Left cardiac atrium (tissue), 4 donors: ENCODE data around the gene EGFLAM. TPM values are rescaled to one million over a fixed set of nuclear protein-coding genes. Genes with fewer than 3 reads are reported as not detected.

Experiments
- ATAC-seq, 2 donors: fragments of 200-7000 bp; cut with Tn5 transposase; one replicate each; pipeline ENCODE4 v1.9.1; 2020; ENCODE audit warnings: mild to moderate bottlenecking in 2 of 2, moderate library complexity in 2 of 2
- DNase-seq: peaks from one replicate; pipeline ENCODE4 v3.0.0-alpha.2; 2020
- intact Hi-C, 2 donors: fragments of 100-400 bp; cut with DNase I; formaldehyde crosslinking; loops; one replicate each; pipeline versions ENCODE4 v1.14.1 to v1.15.1; 2022 to 2023
- total RNA-seq, 2 donors: library from RNA; stranded (reverse); fragmentation: NEBNext Ultra II Directional; extraction: Animal tissue kit (Norgen Biotek cat#: 25700); gene quantifications; one replicate each; pipeline ENCODE4 v1.2.1, GENCODE V29; 2021
- donor health status: DM: no; HTN: yes; CAD: no.
- donor health status: DM: no; HTN: yes; CAD: no; lungs with severe emphysema.
- donor health status: DM: yes; HTN: yes; CAD: no.
- donor health status: Dilated cardiomyopathy.

Gene EGFLAM
- total RNA-seq, 2 donors from 2014 or later = 9.9 to 10.5 TPM

DNA sequence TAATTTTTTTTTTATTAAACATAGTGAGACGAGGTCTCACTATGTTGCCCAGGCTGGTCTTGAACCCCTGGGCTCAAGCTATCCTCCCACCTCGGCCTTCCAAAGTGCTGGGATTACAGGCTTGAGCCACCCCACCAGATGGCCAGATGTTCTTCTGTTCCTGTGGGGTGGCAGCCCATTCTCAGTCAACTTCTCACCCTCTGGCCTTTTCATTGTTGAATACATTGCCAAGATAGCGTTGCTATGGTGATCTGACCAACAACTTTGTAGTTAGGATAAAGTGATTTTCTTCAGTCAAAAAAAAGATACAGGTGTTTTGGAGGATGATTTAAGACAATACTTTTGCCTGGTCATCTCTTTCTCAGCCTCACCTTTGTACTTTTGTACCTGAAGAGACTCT is 109.1 kb downstream of the EGFLAM start:
- no peak for ATAC-seq
- no peak for DNase-seq
- intact Hi-C loops = no loop called here

DNA sequence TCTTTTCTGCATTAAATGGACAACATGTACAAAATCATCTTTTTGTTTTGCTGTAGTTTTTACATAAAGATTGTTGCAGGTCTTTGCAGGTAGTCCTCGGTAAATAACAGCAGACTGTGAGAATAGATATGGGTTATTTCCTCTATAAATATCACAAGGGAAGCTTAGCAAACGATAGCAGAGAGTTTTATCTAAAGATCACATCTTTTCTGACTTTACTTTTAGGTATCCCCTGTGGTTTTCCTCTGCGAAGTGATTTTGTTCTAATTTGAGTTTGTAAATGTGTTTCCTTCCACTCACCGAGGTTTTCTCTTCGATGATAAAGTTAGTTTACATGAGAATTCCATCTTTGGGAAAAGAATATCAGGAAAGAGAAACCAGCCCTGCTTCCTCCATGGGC is 109.6 kb downstream of the EGFLAM start:
- intact Hi-C loops = no loop called here
- no peak for ATAC-seq

DNA sequence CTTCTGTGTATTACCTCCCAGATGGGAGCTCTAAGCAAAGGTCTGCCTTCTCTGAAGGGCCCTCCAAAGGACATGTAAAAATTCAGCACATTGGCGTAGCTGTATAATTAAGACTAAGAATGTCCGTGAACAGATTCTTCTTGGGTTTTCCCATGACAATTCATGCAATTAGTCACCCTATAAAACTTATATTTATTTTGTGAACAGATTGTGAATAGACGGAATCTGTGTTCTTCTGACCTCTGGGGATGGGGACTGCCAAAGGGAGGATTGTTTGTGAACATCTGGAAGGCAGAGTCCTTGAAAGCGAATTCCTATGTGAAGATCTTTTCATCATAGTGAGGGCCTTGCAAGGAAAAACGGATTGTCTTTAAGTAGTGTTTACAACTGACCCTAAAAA is 111.3 kb downstream of the EGFLAM start:
- ATAC-seq = peak in 1 of 2 donors; percentile 19
- intact Hi-C loops = no loop called here
- DNase-seq = no peak

More for the DNA sequence above, 109.6 kb downstream of the EGFLAM start:
- DNase-seq = no peak

DNA sequence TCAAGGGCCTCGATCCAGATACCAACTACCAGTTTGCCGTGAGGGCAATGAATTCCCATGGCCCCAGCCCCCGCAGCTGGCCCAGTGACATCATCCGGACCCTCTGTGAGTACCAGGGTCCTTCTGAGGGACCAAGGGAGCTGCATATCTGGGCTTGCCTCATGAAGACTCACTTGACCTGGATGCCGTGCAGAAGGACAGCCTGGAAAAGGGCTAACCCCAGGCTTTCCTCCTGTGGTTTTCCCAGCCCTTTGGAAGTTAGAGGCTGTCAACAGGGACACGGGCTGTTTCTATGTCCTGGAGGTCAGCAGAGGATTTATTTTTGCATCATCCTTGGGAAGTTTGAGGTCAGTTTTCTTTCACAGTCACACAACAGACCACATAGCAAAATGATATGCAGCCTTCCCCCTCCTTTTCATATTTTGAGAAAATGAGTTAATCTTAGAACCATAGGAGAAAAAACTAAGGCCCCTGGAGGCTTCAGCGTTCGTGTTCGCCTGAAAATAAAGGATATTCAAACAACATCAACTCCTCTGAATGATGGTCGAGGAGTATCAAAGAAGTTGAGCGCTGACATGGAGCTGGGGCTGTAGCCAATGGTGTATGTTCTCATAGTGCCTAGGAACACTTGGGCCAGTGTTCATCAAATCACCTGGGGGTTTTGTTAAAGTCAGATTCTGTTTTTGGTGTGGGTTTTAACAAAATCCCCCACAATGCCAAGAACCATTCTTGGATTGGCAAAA is 112.2 kb downstream of the EGFLAM start:
- intact Hi-C loops = no loop called here
- DNase-seq = no peak
- peak; percentile 30 to 64 for ATAC-seq

DNA sequence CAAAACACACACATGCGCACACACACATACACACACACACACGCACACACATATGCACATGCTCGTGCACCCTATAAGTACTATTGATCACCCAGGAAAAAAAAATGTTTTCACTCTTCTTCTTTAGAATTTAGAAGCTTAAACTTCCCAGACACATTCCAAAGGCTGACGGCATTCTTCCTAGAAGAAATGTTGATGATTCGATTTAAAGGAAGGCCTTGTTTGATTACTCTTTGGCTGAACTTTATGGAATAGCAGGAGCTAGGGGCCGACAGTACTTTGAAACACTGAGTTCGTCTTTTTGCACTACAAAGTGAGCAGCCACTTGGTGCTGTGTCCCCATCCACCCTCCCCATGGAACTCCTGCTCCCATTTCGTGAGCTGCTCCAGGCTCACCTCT is 113.2 kb downstream of the EGFLAM start:
- DNase-seq = no peak
- intact Hi-C loops = no loop called here
- ATAC-seq = no peak

DNA sequence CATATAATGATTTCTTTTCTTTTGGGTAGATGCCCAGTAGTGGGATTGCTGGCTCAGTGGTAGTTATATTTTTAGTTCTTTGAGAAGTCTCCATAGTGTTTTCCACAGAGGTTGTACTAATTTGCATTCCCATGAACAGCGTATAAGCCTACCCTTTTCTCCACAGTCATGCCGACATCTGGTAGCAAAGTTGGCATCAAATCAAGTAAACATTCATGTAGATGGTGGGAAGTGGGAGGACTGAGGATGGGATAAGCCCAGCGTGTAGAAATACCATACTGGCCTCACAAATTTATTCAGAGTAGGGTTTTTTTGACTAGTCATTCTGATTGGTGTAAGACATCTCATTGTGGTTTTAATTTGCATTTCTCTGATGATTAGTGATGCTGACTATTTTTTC is 115.4 kb downstream of the EGFLAM start:
- no peak for DNase-seq
- no peak for ATAC-seq
- intact Hi-C loops = no loop called here

DNA sequence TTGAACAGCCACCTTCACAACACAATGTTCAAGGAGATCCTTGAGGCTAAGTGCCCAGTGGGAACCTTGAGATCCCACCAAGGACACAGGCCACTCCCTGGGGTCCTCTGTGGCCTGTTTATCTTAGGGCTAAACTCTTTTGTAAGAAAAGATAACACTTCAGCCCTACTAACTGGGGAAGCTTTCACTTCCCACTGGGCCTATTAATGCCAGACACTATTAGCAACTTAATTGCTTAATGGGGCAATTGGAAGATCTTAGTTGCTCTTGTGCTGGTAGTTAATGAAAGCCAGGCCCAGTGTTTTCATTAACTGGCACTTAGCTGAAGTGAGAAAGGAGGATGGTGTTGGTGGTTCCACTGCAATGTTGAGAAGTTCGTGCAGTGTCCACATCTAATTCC is 117.1 kb downstream of the EGFLAM start:
- ATAC-seq = no peak
- intact Hi-C loops = no loop called here
- no peak for DNase-seq

DNA sequence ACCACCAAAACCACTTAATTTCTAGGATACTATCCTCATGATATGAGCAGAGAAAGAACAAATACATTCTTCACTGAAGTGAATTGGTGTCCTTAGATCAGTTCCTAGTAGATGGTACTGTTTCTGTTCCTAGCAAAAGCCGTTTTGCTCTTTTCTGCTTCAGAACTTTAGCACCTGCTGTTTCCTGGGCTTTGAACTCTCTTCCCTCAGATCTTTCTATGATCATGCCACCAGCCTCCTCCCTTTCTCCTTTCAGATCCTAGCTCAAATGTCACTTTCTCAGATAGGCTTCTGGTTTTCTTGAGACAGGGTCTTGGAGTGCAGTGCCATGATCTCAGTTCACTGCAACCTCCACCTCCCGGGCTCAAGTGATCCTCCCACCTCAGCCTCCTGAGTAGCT is 118.0 kb downstream of the EGFLAM start:
- DNase-seq (no peak), ATAC-seq (no peak)
- intact Hi-C loops = no loop called here

DNA sequence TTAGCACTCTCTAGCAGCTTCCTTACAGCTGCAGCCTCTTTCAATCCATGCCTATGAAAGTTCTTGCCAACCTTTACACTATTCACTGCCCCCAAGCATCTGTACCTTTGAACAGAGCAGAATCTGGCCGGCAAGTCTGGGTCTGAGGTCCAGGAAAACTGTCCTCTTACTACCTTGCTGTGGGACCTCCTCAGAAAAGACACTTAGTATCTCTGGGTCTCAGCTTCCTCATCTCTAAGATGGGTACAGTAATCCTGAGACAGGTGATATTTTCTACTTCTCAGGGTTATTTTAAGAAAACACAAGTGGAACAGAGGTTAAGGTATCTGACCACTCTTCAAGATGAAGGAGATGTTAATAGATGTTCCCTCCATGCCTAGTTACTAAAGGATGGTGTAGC is 120.2 kb downstream of the EGFLAM start:
- intact Hi-C loops = no loop called here
- no peak for ATAC-seq
- DNase-seq = no peak

DNA sequence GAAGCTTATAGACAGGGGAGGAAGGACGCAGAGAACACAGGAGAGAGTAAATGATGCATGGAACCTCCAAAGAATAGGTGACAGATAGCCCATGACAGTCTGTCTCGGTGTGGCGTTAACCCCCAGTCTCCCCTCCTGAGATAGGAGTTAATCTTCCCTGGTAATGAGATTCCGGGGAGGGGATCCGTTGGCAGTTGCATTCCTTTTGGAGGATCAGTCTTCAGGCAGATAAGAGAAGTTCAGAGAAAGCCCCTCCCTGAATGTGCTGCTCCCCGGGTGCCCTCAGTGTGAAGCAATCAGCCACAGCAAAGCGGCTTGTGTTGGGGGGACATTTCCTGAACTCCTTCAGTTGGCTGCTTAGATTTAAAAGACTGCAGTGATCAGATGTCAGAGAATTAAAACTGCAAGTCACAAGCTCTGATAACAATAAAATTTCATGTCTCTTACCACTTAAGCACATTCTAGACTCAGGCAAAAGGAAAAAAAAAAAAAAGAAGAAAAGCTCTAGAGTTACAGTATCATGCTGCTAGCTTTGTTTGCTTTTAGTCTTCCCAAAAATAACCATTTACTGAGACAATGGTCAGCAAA is 121.1 kb downstream of the EGFLAM start:
- ATAC-seq (no peak), DNase-seq (no peak)
- intact Hi-C loops = no loop called here

DNA sequence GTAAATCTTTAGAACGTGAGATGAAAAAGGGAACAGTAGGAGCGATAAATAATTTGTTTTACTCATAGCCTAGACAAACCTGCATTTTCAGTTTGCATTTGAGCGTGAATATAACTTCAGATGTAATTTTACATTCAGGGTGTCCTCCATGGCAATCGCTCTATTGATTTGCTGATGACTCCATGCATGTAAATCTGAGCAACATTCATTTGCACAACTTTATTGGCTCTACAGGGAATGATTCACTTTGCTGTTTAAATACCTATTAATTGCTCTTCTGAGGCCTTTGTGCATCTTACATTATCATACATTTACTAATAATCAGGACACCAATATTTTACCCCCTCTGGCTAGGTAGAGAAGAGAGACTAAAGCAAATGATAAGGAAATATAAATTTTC is 122.2 kb downstream of the EGFLAM start:
- DNase-seq (no peak), ATAC-seq (no peak)
- intact Hi-C loops = no loop called here

DNA sequence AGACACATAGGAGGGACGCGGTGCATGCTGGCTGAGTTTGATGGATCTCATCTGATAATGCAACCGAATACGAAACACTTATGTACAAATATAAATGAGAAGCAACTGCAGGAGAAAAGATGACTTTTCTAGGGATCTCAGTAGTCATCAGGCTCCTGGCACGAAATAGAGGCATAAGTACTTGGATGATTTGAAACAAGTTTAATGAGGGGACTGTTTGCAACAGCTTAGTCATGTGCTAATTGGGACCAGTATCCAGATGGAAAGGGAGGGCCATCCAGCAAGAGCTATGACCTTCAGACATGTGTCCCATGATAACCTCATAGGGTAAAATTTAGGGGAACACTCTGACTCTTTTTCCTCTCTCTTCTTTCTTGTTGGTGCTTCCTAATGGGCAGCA is 123.0 kb downstream of the EGFLAM start:
- intact Hi-C loops = no loop called here
- ATAC-seq (no peak), DNase-seq (no peak)

DNA sequence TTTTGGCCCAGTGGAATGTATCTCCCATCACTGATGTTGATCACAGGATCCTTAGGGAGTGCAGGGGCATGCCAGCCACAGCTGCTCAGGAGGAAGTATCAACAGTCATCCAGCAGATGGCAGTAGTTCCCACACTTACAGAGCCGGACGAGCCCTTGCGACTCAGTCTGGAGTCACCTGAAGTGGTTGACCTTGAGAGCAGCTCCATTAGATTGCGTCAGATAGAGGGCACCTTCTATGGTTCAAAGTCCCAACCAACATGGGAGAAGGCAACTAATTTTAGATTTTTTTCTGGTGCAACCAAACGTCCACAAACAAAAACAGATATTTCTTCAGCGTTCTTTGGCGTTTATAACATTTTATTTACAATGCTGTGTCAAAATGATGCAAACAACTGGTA is 124.5 kb downstream of the EGFLAM start:
- DNase-seq = peak; percentile 61
- intact Hi-C loops = no loop called here
- ATAC-seq = peak; percentile 72 to 93

DNA sequence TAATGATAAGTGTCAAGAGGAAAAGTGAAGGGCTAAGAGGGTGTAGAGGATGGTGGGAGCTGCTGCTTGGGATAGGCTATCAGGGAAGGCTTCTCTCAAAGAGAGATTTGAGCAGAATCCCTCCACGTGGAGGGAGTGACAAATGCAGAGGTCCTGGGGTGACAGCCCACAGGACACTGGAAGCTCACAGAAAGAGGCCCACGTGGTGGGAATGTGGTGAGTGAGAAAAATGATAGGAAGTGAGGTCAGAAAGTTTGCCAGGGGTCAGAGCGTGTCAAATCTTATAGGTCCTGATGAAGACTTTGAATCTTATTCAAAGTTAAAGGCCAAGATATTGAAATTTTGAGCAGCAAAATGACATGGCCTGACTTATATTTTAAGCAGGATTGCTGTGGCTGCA is 125.3 kb downstream of the EGFLAM start:
- DNase-seq (no peak), ATAC-seq (no peak)
- intact Hi-C loops = no loop called here

DNA sequence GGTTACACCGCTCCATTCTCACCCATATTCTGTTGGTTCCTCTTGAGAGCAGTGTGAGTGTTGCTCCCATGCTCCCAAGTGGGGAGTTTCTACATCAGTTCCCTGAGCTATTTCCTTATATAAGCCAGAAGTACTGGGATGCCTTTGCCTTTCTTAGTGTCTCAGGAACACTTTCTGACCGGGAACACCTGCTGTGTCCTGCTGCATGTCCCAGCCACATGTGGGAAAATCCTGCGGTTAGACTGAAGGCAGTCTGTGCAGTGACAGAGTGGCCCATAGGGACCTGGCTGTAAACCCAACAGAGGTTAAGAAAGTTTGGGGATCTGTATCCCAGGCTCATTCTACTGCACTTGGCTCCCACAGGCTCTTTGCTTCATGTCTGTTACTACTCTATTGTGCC is 126.0 kb downstream of the EGFLAM start:
- peak in 1 of 2 donors; percentile 41 for ATAC-seq
- intact Hi-C loops = no loop called here
- DNase-seq = no peak

DNA sequence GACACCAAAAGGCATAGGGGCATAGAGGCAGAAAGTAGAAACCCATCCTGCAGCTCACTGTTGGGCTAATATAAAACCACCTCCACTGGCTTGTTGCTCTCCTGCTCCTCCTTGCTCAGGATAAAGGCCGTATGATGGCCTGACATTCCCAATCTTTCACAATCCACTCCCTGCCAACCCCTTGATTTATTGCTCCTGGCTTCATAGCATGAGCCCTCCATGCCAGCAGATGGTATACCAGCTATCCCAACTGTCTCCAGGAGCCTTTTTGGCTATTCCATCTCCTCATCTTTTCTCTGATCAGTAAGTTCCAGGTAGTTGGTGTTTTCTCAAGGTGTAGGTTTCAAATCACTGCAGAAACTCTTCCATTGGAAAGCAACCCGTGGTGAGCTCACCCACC is 128.8 kb downstream of the EGFLAM start:
- DNase-seq (no peak), ATAC-seq (no peak)
- intact Hi-C loops = no loop called here

DNA sequence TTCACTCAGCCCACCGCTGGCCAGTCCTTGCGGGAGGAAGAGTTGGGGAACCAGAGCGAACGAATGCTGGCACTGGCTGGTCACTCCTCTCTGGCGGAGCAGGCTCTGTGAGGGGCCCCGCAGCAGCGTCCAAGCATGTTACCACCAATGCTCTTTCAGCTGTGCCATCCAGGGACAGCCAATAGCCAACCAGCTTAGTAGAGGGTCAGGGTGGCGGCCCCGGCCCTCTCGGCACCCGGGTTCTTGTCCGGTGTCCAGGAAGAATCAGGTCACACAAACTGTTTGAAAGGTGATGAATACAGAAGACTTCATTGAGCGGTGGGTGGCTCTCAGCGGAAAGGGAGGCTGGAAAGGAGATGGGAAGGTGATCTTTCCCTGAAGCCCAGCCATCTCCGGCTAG is 135.3 kb downstream of the EGFLAM start:
- ATAC-seq (no peak), DNase-seq (no peak)
- intact Hi-C loops = no loop called here

DNA sequence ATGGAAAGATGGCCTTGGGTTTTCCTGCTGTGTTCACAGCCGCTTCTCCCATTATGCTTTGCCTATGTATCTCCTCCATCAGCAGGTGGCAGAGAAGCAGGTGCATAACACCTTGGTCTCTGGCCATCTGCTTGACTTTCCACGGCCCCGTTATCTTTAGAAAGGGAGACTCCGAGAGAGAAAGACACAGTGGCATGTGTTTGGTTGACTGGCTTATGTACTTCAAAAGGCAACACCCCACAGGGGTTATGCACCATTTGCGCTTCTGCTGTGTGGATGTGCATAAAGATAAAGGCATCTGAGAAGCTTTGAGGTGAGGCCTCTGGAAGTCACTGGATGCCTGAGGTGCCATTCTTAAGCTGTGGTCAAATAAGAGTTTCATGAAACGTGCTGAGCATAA is 138.4 kb downstream of the EGFLAM start:
- ATAC-seq = no peak
- no peak for DNase-seq
- intact Hi-C loops = no loop called here

DNA sequence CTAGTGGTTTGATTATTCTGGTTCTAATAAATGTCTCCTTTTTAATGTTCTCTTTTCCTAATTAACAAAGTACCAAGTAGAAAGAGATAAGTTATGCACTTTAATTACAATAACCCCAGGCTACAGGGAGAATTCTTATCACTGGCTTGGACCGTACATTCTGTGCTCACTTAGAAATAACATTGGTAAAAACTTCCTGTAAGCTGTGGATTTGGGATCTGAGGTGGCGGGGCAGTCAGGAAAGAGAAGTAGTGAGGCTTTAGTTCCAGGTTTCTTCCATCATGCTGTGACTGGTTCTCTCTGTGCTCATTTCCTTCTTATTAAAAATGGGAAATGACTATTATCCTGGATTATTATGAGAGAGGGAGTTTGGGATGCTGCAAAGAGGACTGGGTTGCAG is 142.0 kb downstream of the EGFLAM start:
- intact Hi-C loops = no loop called here
- ATAC-seq = peak in 1 of 2 donors; percentile 38
- DNase-seq = peak; percentile 32

DNA sequence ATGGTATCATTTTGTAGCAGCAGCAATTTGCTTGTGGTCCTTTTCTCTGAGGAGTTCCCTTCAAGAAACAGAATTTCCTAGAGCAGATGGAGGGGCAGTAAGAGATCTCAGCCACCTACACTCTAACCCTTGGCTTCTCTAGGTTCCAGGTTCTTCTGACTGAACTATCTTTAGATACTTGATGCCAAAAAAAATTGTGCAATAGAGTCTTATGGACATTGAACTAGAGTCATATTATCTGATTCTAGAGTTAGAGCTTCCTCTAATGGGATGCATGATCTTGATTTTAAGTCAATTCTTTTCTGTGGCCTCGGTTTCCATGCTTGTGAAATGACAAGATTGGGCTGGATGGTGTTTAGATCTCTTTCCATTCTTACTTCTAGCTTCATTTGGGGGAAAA is 142.8 kb downstream of the EGFLAM start:
- intact Hi-C loops = no loop called here
- ATAC-seq = no peak
- no peak for DNase-seq

DNA sequence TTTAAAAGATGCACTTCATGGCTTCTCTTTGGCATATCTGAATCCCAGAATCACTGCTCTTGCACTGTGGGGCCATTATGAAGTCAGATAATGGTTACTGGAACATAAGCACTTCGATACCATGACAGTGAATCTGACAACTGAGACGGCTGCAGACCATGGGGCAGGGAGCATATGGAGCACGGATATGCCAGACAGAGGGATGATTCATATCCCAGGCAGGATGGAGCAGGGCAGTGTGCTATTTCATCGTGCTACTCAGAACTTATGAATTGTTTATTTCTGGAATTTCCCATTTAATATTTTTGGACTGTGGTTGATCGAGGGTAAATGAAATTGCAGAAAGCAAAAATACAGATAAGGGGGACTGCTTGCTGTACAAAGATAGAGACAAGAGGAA is 145.0 kb downstream of the EGFLAM start:
- intact Hi-C loops = no loop called here
- ATAC-seq = peak in 1 of 2 donors; percentile 41
- no peak for DNase-seq
